Measurements from ENCODE around the gene ABCA9.
"Not testable (repeated sequence)": the region's sequence is repeated elsewhere in the genome, so short reads cannot be mapped to it uniquely, and the experiment has no call there.

ABCA9 gene

GRCh38 chr17:68953340-68953997 is 107.3 kb downstream of the ABCA9 start:
- intact Hi-C loops (cut with DNase I; ENCODE audit: low total_unique reads) = no loop called here
- TF ChIP-seq, protein P1, sequence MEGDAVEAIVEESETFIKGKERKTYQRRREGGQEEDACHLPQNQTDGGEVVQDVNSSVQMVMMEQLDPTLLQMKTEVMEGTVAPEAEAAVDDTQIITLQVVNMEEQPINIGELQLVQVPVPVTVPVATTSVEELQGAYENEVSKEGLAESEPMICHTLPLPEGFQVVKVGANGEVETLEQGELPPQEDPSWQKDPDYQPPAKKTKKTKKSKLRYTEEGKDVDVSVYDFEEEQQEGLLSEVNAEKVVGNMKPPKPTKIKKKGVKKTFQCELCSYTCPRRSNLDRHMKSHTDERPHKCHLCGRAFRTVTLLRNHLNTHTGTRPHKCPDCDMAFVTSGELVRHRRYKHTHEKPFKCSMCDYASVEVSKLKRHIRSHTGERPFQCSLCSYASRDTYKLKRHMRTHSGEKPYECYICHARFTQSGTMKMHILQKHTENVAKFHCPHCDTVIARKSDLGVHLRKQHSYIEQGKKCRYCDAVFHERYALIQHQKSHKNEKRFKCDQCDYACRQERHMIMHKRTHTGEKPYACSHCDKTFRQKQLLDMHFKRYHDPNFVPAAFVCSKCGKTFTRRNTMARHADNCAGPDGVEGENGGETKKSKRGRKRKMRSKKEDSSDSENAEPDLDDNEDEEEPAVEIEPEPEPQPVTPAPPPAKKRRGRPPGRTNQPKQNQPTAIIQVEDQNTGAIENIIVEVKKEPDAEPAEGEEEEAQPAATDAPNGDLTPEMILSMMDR (IDR thresholded peaks at IDR 0.05) = no peak
- Histone ChIP-seq H3K4me1 (peaks cover 0 to 9% (median 0%) of the 10 kb centered on the region in 4 donors), H3K9me3 (no peaks in the 10 kb centered on the region), H3K27me3 (no peaks in the 10 kb centered on the region), H3K36me3 (no peaks in the 10 kb centered on the region), H3K27ac (no peak overlapping the region), H3K4me3 (peak overlapping the region; percentile 5 to 18)
- DNase-seq = no peak

DNA sequence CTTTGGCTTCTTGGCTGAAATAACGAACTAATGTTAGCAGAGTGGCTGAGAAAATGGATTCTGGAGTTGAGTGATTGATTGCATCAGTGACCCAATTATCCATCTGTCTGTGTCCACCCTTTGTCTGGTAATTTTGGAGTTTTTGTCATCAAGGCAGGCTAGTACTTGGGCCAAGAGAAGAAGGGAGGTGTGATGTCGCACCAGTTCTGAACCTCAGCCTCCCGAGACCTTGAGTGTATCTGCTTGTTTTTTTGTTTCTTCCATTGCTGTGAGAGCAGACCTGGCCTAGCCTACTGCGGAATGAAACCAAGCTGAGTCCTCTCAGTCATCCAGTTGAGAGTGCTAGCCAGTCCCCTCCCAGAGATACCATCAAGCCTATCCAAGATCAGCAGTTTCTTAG is 110.0 kb downstream of the ABCA9 start:
- H3K9me3 ChIP-seq = no peaks in the 10 kb centered on the region
- H3K36me3 ChIP-seq = no peaks in the 10 kb centered on the region
- DNase-seq = no peak
- no peak overlapping the region for H3K4me3 ChIP-seq
- intact Hi-C loops (cut with DNase I; ENCODE audit: low total_unique reads) = no loop called here
- TF ChIP-seq, protein P1 (IDR thresholded peaks at IDR 0.05) = no peak
- no peaks in the 10 kb centered on the region for H3K27me3 ChIP-seq
- peaks cover 0 to 9% (median 0%) of the 10 kb centered on the region in 4 donors for H3K4me1 ChIP-seq
- H3K27ac ChIP-seq = no peak overlapping the region

GRCh38 chr17:68947868-68948267 is 112.9 kb downstream of the ABCA9 start:
- H3K4me1 ChIP-seq; H3K4me3 ChIP-seq; H3K27me3 ChIP-seq; H3K27ac ChIP-seq; DNase-seq; intact Hi-C loops (cut with DNase I; ENCODE audit: low total_unique reads); H3K36me3 ChIP-seq; H3K9me3 ChIP-seq: not testable (repeated sequence)

DNA sequence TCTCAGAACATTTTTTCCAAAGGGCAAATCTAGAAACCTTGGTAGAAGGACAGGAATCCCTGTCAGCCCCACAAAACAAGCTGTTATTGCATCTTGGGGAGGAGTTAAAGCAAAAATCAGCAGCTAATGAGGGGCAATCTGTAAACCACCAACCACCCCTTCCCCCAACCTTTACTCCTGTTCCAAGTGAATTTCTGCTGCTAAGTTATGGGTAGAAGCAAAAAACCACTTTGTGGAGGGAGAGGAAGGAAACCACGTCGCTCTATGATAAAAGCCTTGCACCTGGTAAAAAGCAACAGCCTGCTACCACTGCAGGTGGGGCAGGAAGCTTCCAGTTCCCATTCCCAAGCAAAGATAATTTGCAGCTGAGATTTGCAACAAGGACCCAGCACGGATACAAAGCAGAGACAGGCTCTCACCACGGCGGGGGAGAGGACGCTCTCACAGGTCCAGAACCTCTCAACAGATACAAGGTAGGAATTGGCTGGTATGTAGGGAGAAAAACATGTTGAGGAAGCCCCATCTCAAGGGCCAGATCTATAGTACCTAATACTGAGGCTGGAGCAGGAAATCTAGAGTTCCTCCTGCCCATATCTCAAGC is 116.2 kb downstream of the ABCA9 start:
- DNase-seq = no peak
- intact Hi-C loops (cut with DNase I; ENCODE audit: low total_unique reads) = no loop called here
- Histone ChIP-seq H3K27me3 (no peaks in the 10 kb centered on the region), H3K9me3 (no peaks in the 10 kb centered on the region), H3K4me1 (no peaks in the 10 kb centered on the region), H3K27ac (no peak overlapping the region), H3K36me3 (no peaks in the 10 kb centered on the region), H3K4me3 (no peak overlapping the region)
- TF ChIP-seq, protein P1 (IDR thresholded peaks at IDR 0.05) = no peak

GRCh38 chr17:68943812-68944182 is 116.9 kb downstream of the ABCA9 start:
- DNase-seq; H3K9me3 ChIP-seq; H3K36me3 ChIP-seq; H3K4me3 ChIP-seq; H3K27ac ChIP-seq; intact Hi-C loops (cut with DNase I; ENCODE audit: low total_unique reads); H3K4me1 ChIP-seq; H3K27me3 ChIP-seq: not testable (repeated sequence)

GRCh38 chr17:68943123-68943811 is 117.5 kb downstream of the ABCA9 start:
- no peak overlapping the region for H3K27ac ChIP-seq
- TF ChIP-seq, protein P1 (IDR thresholded peaks at IDR 0.05) = no peak
- DNase-seq = no peak
- H3K27me3 ChIP-seq = no peaks in the 10 kb centered on the region
- intact Hi-C loops (cut with DNase I; ENCODE audit: low total_unique reads) = no loop called here
- no peaks in the 10 kb centered on the region for H3K9me3 ChIP-seq
- no peaks in the 10 kb centered on the region for H3K36me3 ChIP-seq
- H3K4me1 ChIP-seq = no peaks in the 10 kb centered on the region
- H3K4me3 ChIP-seq = no peak overlapping the region

All from tibial artery (tissue), 4 donors.